Measurements from ENCODE around the gene GPR31.
"Not testable (repeated sequence)": the region's sequence is repeated elsewhere in the genome, so short reads cannot be mapped to it uniquely, and the experiment has no call there.

DNA sequence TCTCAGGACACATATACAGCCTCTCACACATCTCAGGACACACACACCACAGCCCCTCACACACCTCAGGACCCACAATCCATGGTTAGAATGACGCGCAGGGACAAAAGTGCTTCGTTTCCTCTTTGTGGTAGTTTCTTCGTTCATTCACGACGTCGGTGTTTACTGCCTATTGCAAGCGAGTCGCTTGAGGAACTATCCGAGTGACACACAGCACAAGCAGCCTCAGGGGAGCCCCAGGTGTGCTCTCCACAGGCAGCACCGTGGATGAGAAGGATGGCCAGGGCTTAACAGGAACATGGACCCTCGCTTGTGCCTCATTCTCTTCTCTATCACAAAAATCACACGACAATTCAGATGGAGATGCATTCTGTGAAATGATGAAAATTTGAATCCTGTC, 12.1 kb upstream of the GPR31 start:
- TF ChIP-seq, protein P1, sequence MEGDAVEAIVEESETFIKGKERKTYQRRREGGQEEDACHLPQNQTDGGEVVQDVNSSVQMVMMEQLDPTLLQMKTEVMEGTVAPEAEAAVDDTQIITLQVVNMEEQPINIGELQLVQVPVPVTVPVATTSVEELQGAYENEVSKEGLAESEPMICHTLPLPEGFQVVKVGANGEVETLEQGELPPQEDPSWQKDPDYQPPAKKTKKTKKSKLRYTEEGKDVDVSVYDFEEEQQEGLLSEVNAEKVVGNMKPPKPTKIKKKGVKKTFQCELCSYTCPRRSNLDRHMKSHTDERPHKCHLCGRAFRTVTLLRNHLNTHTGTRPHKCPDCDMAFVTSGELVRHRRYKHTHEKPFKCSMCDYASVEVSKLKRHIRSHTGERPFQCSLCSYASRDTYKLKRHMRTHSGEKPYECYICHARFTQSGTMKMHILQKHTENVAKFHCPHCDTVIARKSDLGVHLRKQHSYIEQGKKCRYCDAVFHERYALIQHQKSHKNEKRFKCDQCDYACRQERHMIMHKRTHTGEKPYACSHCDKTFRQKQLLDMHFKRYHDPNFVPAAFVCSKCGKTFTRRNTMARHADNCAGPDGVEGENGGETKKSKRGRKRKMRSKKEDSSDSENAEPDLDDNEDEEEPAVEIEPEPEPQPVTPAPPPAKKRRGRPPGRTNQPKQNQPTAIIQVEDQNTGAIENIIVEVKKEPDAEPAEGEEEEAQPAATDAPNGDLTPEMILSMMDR (IDR thresholded peaks at IDR 0.05; ENCODE audit: low read length) = not testable (repeated sequence)
- TF ChIP-seq EZH2 (IDR thresholded peaks at IDR 0.05; ENCODE audit: borderline replicate concordance, low read length) = not testable (repeated sequence)

All from OCI-LY1 (cell line).